ENCODE measurements around the gene OSBPL3.

The OSBPL3 gene

DNA sequence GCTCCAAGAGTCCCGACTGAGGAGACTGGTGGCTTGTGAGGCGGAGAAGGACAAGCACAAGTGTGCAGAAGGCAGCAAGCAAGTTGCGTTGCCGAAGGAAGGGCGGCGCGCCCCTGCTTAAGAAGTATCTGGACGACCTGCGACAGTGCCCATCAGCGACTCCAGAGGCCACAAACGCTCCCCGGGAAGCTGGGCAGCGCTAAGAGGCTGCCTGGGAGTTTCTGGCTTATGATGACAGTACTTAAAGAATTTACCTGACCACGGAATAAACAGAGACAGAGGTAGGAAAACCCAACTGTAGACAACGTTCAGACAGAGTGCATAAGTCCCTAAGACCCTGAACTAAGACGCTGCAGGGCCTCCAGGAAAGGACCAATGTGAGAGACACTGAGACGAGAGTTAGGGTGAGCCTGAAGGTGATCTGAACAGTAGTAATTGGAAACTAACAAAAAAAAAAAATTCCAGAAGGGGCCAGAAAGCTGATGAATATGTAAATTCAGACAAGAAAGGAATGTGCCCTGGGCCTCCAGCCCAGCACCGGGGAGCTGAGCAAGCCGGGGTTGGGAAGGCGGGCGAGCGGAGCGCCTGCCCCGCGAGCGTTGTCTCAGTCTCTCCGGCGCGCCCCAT is 1.0 kb downstream of the OSBPL3 start:
- DNase-seq = no peak

DNA sequence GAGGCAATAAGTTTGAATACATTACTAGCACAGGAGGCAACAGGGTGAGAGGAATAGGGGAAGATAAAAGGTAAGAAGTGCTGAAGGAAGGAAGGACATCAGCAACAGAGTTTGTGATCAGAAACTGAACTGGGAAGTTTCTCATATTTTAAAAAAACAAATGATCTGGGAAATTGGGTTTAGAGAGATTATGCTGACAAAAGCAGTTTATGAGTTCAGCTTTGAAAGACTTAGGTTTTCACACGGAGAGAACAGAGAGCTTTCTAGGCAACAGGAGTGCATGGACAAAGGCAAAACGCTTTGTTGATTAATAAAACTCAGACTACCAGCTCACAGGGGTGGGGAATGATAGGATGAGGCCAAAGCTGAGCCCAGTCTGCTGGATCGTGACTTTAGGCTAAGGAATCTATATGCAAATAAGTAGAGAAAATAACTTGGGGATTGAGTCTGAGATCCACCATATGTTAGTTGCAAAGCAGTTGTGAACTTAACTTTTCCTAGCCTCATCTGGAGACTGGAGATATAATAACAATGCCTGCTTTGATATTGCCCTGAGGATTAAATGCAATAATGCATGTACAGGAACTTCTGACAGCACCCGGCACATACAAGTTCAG is 4.2 kb downstream of the OSBPL3 start:
- DNase-seq = no peak

GRCh38 chr7:24975172-24975571 is 4.8 kb downstream of the OSBPL3 start:
- DNase-seq = no peak

GRCh38 chr7:24974026-24974832 is 5.7 kb downstream of the OSBPL3 start:
- DNase-seq = no peak

DNA sequence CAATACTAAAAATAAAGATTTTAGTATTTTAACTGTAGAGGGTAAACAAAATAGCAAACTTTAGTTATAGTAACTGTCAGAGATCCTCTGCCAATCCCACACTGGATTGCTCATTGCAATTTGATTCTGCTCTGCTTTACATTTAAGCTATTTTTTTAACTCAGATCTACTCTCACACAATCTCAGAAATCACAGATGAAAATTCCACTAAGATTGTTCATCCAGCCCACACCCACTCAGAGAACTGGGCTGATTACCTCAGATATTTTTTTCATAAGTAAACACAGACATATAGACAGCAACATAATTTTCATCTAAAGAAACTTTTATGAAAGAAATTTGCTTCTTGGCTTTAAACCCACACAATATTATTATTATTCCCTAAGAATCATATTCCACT is 7.0 kb downstream of the OSBPL3 start:
- no peak for DNase-seq

DNA sequence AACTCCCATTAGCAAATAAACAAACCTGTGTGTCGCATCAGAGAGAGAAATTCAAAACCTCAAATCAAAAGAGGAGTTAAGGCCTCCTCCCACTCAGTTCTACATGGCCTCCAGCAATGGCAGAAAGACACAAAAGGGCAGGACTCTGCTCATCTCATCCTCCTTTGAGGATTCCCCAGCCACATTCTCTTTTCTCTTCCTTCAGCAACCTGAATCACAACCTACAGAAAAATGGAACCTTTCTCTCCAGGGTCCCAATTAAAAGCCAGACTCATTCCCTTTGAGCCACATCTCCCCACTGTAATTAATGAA is 7.9 kb downstream of the OSBPL3 start:
- no peak for DNase-seq

- peak; percentile 47 for DNase-seq
Measured at GRCh38 chr7:24971333-24972165, 8.4 kb downstream of the OSBPL3 start.

DNA sequence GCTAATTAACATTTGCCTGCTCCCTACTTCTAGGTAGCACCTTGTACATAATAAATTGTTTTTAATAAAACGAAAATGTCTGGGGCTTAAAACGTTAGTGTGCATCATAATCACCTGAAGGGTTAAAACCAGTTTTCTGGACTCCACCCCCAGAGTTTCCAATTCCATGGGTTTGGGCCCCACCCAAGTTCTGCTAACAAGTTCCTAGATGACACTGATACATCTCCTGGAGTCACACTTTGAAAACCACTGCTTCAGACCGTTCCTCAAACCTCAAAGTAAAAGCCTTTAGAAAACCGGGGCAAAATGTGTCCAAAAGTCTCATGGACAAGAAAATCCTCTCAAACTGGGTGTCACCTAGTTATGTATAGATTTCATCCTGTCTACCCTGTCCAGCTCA is 9.3 kb downstream of the OSBPL3 start:
- no peak for DNase-seq

GRCh38 chr7:24968165-24968564 is 11.8 kb downstream of the OSBPL3 start:
- DNase-seq = peak; percentile 17

DNA sequence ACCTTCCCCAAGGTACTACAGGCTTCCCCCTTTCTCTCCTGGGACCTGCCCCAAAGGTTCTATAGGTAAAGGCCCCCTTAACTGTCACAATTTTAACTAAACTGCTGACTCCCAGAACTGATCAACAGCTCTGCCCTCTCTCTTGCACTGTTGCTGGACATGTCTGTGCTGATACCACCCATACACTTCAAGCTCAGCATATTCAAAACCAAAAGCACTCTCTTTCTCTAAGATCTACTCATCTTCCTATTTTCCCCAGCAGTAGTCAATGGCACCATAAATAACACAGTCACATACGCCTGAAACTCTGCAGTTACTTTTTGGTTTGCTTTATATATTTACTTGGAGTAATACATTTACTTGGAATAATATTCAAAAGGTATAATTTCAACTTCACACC is 12.3 kb downstream of the OSBPL3 start:
- no peak for DNase-seq

DNA sequence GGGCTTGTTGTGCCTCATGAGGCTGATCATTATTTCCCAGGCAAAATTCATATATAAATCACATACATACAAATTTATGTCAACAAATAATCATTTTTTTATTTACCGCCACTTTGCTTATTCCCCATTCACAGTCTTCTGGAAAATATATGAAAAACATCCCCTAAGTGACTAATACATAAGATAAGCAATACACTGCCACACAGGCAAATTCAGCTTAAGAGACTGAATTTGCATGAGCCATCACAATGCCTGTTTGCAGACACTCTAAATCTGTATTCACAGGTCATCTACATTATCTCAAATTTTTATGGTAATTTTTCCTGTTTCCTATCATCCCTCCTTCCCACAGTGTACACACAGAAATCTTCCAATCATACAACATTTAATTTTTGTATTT is 13.2 kb downstream of the OSBPL3 start:
- no peak for DNase-seq

- no peak for DNase-seq
Measured at GRCh38 chr7:24965831-24966708, 13.9 kb downstream of the OSBPL3 start.

GRCh38 chr7:24964191-24964590 is 15.8 kb downstream of the OSBPL3 start:
- DNase-seq = no peak

GRCh38 chr7:24963218-24963617 is 16.8 kb downstream of the OSBPL3 start:
- DNase-seq = no peak

GRCh38 chr7:24962418-24962962 is 17.5 kb downstream of the OSBPL3 start:
- DNase-seq = no peak

GRCh38 chr7:24959735-24960485 is 20.1 kb downstream of the OSBPL3 start:
- DNase-seq = no peak

GRCh38 chr7:24958399-24958798 is 21.6 kb downstream of the OSBPL3 start:
- DNase-seq = no peak

DNA sequence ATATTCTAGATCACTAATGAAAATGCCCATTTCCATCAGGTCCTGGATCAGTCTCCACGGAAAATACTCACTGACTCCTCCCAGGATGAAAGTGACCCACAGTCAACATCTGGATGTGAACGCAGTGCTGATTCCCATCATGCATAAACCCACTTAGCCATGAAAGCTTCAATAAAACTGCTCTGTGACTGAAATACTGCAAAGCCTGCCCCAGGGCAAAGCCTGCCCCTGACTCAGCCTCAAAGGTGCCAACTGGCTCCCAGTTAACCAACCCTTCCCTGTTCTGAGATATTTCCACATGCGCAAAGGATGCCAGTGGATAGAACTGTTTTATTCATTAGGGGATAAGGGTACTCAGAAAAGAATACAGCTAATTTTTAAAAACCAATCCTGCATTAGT is 24.0 kb downstream of the OSBPL3 start:
- DNase-seq = no peak

- DNase-seq = no peak
Measured at GRCh38 chr7:24955313-24955712, 24.7 kb downstream of the OSBPL3 start.

DNA sequence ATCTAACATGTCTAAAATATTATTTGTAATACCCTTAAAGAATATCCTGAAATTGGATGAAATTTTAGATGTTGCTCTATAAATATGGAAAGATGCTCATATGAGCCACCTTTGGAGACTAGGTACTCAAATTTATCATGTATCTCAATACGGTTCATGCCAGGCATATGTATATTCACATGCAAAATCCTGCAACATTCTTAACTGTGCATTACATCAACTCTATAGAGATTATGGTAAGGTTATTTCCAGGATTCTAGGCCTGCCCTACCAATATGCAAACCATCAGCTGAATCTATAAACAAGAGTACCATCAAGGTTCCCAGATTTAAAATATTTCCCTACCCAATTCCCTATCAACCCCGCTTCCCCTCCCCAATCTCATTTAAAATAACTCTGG is 27.5 kb downstream of the OSBPL3 start:
- DNase-seq = no peak

DNA sequence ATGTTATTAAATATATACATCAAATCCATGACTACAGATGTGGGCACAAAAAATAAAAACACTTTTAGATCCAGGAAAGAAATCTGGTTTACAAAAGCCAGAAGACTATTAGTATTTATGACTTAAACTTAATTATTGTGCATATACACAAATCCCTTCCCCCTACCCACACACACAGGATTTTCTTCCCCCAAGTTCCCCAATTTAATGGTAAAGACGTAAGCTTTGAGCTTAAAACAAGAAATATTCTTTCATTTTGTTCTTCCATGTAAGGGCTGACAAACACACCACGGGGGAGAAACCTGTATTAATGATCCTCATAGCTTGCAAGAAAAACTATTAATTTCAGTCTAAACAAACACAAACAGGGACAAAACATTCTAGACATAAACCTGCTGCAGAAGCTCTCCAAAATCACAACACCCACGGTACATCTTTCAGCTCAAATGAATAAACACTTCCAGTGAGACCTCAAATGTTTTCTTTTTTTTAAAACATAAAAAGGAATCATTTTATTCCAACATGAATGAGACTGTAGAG is 28.5 kb downstream of the OSBPL3 start:
- no peak for DNase-seq

Data from NCI-H2171 (cell line).